ENCODE measurements around the gene DNAJA3. TPM values are rescaled to one million over a fixed set of nuclear protein-coding genes. Genes with fewer than 3 reads are reported as not detected.

Gene DNAJA3
- total RNA-seq, 2 donors from 2014 or later: 26.4 to 29.1 TPM

DNA sequence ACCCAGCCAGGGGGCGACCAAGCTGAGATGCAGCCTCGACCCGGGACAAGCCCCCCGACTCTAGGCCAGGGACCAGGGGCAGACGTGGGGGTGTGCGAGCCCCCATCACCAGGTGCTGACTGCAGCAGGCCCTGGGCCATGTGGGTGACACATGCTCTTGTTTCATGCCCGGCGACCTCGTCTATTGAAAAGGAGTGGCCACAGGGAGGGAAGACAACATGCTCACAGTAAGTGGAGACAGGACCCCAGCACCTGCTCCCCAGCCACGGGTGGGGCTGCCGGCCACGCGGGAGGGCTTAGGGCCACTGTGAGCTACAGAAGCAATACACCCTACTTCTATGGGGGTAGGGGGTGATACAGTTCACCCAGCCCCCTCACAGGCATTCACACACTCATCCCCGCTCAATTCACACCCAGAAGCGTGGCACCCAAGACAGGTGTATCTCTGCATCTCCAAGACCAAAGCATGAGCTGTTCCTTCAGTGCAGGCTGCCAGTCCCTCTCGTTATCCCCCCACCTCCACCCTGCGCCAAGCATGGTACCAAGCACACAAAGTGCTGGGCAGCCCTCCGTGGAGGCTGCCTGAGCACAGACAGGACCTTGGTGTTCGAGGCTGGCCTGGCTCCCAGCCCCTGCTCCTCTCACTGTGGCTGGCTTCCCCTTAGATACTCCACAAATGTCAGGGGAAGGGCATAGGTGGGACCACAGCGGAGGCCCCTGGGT, 40.4 kb upstream of the DNAJA3 start:
- Histone ChIP-seq H3K36me3 (replicated peaks in 1 of 2; ENCODE audit: insufficient read depth in 1 of 2, low read depth in 2 of 2) (peaks cover 0 to 8% of the 10 kb centered on the region in 2 donors), H3K4me3 (no peak overlapping the region)
- DNase-seq: peak in 1 of 4 donors; percentile 13

GRCh38 chr16:4385789-4386450, 39.7 kb upstream of the DNAJA3 start:
- Histone ChIP-seq H3K27ac (no peak overlapping the region), H3K4me3 (no peak overlapping the region)
- DNase-seq: peak in 1 of 4 donors; percentile 10

More for the DNA sequence above, 40.4 kb upstream of the DNAJA3 start:
- Histone ChIP-seq H3K27me3 (no peaks in the 10 kb centered on the region), H3K4me1 (no peaks in the 10 kb centered on the region), H3K9me3 (no peaks in the 10 kb centered on the region), H3K27ac (no peak overlapping the region)
- WGBS, 2 donors: 79 to 83% methylated on average over 11 to 19 of the region's 20 CpGs
- no peak for ATAC-seq
- TF ChIP-seq POLR2A (IDR thresholded peaks at IDR 0.05): no peak
- TF ChIP-seq, protein P1, sequence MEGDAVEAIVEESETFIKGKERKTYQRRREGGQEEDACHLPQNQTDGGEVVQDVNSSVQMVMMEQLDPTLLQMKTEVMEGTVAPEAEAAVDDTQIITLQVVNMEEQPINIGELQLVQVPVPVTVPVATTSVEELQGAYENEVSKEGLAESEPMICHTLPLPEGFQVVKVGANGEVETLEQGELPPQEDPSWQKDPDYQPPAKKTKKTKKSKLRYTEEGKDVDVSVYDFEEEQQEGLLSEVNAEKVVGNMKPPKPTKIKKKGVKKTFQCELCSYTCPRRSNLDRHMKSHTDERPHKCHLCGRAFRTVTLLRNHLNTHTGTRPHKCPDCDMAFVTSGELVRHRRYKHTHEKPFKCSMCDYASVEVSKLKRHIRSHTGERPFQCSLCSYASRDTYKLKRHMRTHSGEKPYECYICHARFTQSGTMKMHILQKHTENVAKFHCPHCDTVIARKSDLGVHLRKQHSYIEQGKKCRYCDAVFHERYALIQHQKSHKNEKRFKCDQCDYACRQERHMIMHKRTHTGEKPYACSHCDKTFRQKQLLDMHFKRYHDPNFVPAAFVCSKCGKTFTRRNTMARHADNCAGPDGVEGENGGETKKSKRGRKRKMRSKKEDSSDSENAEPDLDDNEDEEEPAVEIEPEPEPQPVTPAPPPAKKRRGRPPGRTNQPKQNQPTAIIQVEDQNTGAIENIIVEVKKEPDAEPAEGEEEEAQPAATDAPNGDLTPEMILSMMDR (IDR thresholded peaks at IDR 0.05): no peak
- intact Hi-C loops (cut with DNase I): no loop called here

GRCh38 chr16:4386451-4386805, 39.2 kb upstream of the DNAJA3 start:
- Histone ChIP-seq H3K27ac (no peak overlapping the region), H3K4me1 (no peaks in the 10 kb centered on the region), H3K4me3 (no peak overlapping the region), H3K9me3 (no peaks in the 10 kb centered on the region), H3K36me3 (replicated peaks in 1 of 2; ENCODE audit: insufficient read depth in 1 of 2, low read depth in 2 of 2) (peaks cover 0 to 8% of the 10 kb centered on the region in 2 donors), H3K27me3 (no peaks in the 10 kb centered on the region)
- 76 to 77% methylated on average over 7 to 8 of the region's 8 CpGs for WGBS, 2 donors
- no peak for TF ChIP-seq POLR2A (IDR thresholded peaks at IDR 0.05)
- TF ChIP-seq, protein P1 (IDR thresholded peaks at IDR 0.05): no peak
- DNase-seq (peak in 1 of 4 donors; percentile 13), ATAC-seq (peak; percentile 8)
- intact Hi-C loops (cut with DNase I): no loop called here

More at GRCh38 chr16:4385789-4386450, 39.7 kb upstream of the DNAJA3 start:
- Histone ChIP-seq H3K4me1 (no peaks in the 10 kb centered on the region), H3K36me3 (replicated peaks in 1 of 2; ENCODE audit: insufficient read depth in 1 of 2, low read depth in 2 of 2) (peaks cover 0 to 8% of the 10 kb centered on the region in 2 donors), H3K27me3 (no peaks in the 10 kb centered on the region), H3K9me3 (no peaks in the 10 kb centered on the region)
- intact Hi-C loops (cut with DNase I): no loop called here
- ATAC-seq: no peak
- 69 to 82% methylated on average over 6 to 11 of the region's 11 CpGs for WGBS, 2 donors
- TF ChIP-seq, protein P1 (IDR thresholded peaks at IDR 0.05): no peak
- no peak for TF ChIP-seq POLR2A (IDR thresholded peaks at IDR 0.05)

GRCh38 chr16:4386951-4387565, 38.6 kb upstream of the DNAJA3 start:
- TF ChIP-seq, protein P1 (IDR thresholded peaks at IDR 0.05): no peak
- TF ChIP-seq POLR2A (IDR thresholded peaks at IDR 0.05): no peak
- WGBS, 2 donors: 89 to 98% methylated on average over 5 to 10 of the region's 10 CpGs
- DNase-seq (peak in 1 of 4 donors; percentile 8), ATAC-seq (no peak)
- Histone ChIP-seq H3K36me3 (replicated peaks in 1 of 2; ENCODE audit: insufficient read depth in 1 of 2, low read depth in 2 of 2) (peaks cover 0 to 5% of the 10 kb centered on the region in 2 donors), H3K27ac (no peak overlapping the region), H3K9me3 (no peaks in the 10 kb centered on the region), H3K27me3 (no peaks in the 10 kb centered on the region), H3K4me1 (no peaks in the 10 kb centered on the region), H3K4me3 (no peak overlapping the region)
- intact Hi-C loops (cut with DNase I): no loop called here

Data from body of pancreas (tissue), 4 donors.